GM12865 (cell line): ENCODE data around the gene IRF2.

Source experiments
- DNase-seq: peaks from one replicate; pipeline ENCODE4 v3.0.0; 2010; ENCODE audit warnings: low read depth
- H3K4me3 ChIP-seq: 2 replicates; pipeline ENCODE4 v1.5.1; 2011; ENCODE audit warnings: mild to moderate bottlenecking, low read depth, low read length, control low read depth
- TF ChIP-seq, protein P1 (sequence below): IDR thresholded peaks from 2 replicates; pipeline ENCODE4 v1.5.1; 2011; ENCODE audit warnings: low read length, control low read depth, low read depth, inconsistent platforms; ENCODE audit not compliant: insufficient read depth; ENCODE audit errors: missing control alignments

The IRF2 gene

DNA sequence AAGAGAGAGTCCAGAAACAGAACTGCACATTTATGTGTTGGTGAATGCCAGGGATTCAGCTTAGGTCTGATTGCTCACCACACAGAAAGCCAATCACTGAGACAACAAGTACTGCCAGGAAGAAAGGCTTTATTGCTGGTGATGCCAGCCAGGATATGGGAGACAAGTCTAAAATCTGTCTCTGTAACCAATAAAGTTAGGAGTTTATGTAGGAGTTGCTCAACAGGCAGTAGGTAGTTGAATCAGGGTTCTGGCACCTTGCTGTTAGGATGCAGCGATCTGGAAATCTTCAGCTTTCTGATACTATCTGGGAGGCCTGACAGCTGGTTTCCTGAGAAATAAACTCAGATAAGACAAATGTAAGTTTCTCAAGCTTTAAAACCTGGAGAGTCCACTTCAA, 136.4 kb downstream of the IRF2 start:
- H3K4me3 ChIP-seq, result no peak overlapping the region
- TF ChIP-seq, protein P1, sequence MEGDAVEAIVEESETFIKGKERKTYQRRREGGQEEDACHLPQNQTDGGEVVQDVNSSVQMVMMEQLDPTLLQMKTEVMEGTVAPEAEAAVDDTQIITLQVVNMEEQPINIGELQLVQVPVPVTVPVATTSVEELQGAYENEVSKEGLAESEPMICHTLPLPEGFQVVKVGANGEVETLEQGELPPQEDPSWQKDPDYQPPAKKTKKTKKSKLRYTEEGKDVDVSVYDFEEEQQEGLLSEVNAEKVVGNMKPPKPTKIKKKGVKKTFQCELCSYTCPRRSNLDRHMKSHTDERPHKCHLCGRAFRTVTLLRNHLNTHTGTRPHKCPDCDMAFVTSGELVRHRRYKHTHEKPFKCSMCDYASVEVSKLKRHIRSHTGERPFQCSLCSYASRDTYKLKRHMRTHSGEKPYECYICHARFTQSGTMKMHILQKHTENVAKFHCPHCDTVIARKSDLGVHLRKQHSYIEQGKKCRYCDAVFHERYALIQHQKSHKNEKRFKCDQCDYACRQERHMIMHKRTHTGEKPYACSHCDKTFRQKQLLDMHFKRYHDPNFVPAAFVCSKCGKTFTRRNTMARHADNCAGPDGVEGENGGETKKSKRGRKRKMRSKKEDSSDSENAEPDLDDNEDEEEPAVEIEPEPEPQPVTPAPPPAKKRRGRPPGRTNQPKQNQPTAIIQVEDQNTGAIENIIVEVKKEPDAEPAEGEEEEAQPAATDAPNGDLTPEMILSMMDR, result no peak
- DNase-seq, result no peak
